HL-60/S4 treated with retinoic acid at 250 ng/mL for 4 days and 3 days (cell line): ENCODE results near the gene LDHA.

Source experiments
- in situ Hi-C: fragments of 300-500 bp; cut with MboI; formaldehyde crosslinking; loops from 2 replicates; pipeline ENCODE4 v1.7.0; 2022; ENCODE audit warnings: low sequenced_read_pairs

LDHA gene

GRCh38 chr11:18394275-18394927 is at the start of gene LDHA:
LDHA (plus strand) TSS chr11:18394563; CDS start chr11:18396843, 2,280 bp downstream.
- in situ Hi-C loops = no loop called here

GRCh38 chr11:18347471-18348125 is 46.8 kb upstream of the LDHA start:
- in situ Hi-C loops = no loop called here

- in situ Hi-C loops = no loop called here
Observed at GRCh38 chr11:18352581-18352980, 41.8 kb upstream of the LDHA start.

GRCh38 chr11:18358646-18359045 is 35.7 kb upstream of the LDHA start:
- in situ Hi-C loops = no loop called here

- in situ Hi-C loops = no loop called here
Observed at GRCh38 chr11:18361154-18361553, 33.2 kb upstream of the LDHA start.

- in situ Hi-C loops = no loop called here
Observed at GRCh38 chr11:18364495-18365073, 29.8 kb upstream of the LDHA start.

- in situ Hi-C loops = no loop called here
Observed at GRCh38 chr11:18365741-18366140, 28.6 kb upstream of the LDHA start.

GRCh38 chr11:18366286-18366685 is 28.1 kb upstream of the LDHA start:
- in situ Hi-C loops = no loop called here

- in situ Hi-C loops = no loop called here
Observed at GRCh38 chr11:18367431-18367830, 26.9 kb upstream of the LDHA start.

- in situ Hi-C loops = no loop called here
Observed at GRCh38 chr11:18368221-18368620, 26.1 kb upstream of the LDHA start.

- in situ Hi-C loops = no loop called here
Observed at GRCh38 chr11:18369398-18369797, 25.0 kb upstream of the LDHA start.

- in situ Hi-C loops = no loop called here
Observed at GRCh38 chr11:18371279-18371678, 23.1 kb upstream of the LDHA start.

GRCh38 chr11:18372201-18372600 is 22.2 kb upstream of the LDHA start:
- in situ Hi-C loops = no loop called here

- in situ Hi-C loops = no loop called here
Observed at GRCh38 chr11:18374956-18375355, 19.4 kb upstream of the LDHA start.

- in situ Hi-C loops = no loop called here
Observed at GRCh38 chr11:18375941-18376340, 18.4 kb upstream of the LDHA start.

- in situ Hi-C loops = no loop called here
Observed at GRCh38 chr11:18379201-18379600, 15.2 kb upstream of the LDHA start.

- in situ Hi-C loops = no loop called here
Observed at GRCh38 chr11:18383388-18384156, 10.8 kb upstream of the LDHA start.

GRCh38 chr11:18384157-18384641 is 10.2 kb upstream of the LDHA start:
- in situ Hi-C loops = no loop called here

GRCh38 chr11:18390088-18390487 is 4.3 kb upstream of the LDHA start:
- in situ Hi-C loops = no loop called here

- in situ Hi-C loops = no loop called here
Observed at GRCh38 chr11:18392434-18393321, 1.7 kb upstream of the LDHA start.
